ENCODE data around the gene CLDN22. TPM values are rescaled to one million over a fixed set of nuclear protein-coding genes. Genes with fewer than 3 reads are reported as not detected.

The CLDN22 gene
- total and polyA plus RNA-seq, 10 of the 15 experiments (the other 5 are each of a cell fraction or from before 2014, with no cell fraction given): not detected

DNA sequence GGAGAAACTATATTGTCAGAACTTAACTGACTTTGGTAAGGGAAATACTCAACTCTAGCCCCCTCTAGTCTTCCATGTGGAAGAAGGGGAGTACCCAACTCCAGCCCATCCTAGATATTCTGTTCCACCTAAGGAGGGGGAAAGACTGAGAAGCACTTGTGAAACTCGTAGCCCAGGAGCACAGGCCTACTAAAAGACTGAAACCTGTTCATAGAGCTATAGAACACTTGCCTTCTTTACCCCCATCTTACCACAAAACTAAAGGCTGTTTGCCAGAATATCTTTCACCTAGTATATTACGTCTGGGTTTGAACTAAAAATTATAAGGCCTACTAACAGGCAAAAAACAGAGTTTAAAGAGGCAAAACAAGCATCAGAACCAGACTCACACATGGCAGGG lies 15.5 kb downstream of the CLDN22 start:
- Histone ChIP-seq H3K9me3 (replicated peaks; ENCODE audit: control insufficient read depth, insufficient read depth, low read length) (no peaks in the 10 kb centered on the region), H3K27ac (ENCODE audit: control insufficient read depth, insufficient read depth) (no peak overlapping the region), H3K4me1 (ENCODE audit: control insufficient read depth, insufficient read depth, low read length) (no peaks in the 10 kb centered on the region), H3K27me3 (replicated peaks in 1 of 2; ENCODE audit: control insufficient read depth in 2 of 2, insufficient read depth in 2 of 2, low read length in 1 of 2) (no peaks in the 10 kb centered on the region), H2AFZ (ENCODE audit: control insufficient read depth, low read depth, low read length) (no peak overlapping the region), H4K20me1 (ENCODE audit: control insufficient read depth, insufficient read depth) (no peaks in the 10 kb centered on the region), H3K79me2 (ENCODE audit: control insufficient read depth, insufficient read depth, low read length) (no peaks in the 10 kb centered on the region), H3K4me2 (ENCODE audit: control insufficient read depth, insufficient read depth) (no peak overlapping the region), H3K4me3 (no peak overlapping the region), H3K9ac (ENCODE audit: control insufficient read depth, insufficient read depth, low read length) (no peak overlapping the region), H3K36me3 (ENCODE audit: control insufficient read depth in 2 of 2, insufficient read depth in 2 of 2, low read length in 1 of 2) (no peaks in the 10 kb centered on the region)
- CTCF ChIA-PET: interaction anchor here (2.1 kb wide), 1 partner anchor 43 kb away, joined by 6 read pairs; no protein-coding TSS in a partner anchor
- intact Hi-C loops (cut with micrococcal nuclease; ENCODE audit: unreplicated experiment) (no loop called here), in situ Hi-C loops (cut with MboI) (no loop called here)
- FAIRE-seq: no peak
- POLR2A ChIA-PET: no interaction called here
- WGBS (ENCODE audit: insufficient coverage, insufficient replicate concordance, low lambda C conversion rate, missing lambda C conversion rate): 3% methylated on average over 2 of the region's 2 CpGs
- no peak for DNase-seq (ENCODE audit: low read depth, low spot score)
- TF ChIP-seq RBBP5 (conservative IDR thresholded peaks at IDR 0.05) (no peak), TCF7 (IDR thresholded peaks at IDR 0.05; ENCODE audit: borderline replicate concordance) (no peak), MEF2B (IDR thresholded peaks at IDR 0.05; ENCODE audit: partially characterized antibody, poor library complexity, severe bottlenecking) (no peak), CHD1 (IDR thresholded peaks at IDR 0.05; ENCODE audit: low read depth, low read length) (no peak)
- TF ChIP-seq, protein P1, sequence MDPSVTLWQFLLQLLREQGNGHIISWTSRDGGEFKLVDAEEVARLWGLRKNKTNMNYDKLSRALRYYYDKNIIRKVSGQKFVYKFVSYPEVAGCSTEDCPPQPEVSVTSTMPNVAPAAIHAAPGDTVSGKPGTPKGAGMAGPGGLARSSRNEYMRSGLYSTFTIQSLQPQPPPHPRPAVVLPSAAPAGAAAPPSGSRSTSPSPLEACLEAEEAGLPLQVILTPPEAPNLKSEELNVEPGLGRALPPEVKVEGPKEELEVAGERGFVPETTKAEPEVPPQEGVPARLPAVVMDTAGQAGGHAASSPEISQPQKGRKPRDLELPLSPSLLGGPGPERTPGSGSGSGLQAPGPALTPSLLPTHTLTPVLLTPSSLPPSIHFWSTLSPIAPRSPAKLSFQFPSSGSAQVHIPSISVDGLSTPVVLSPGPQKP (IDR thresholded peaks at IDR 0.05; ENCODE audit: low read depth, low read length): no peak
- ATAC-seq: no peak
- RAD21 ChIA-PET (ENCODE audit: unreplicated experiment): no interaction called here
- SMC1A ChIA-PET (ENCODE audit: uncharacterized antibody, unreplicated experiment): no interaction called here
- no TSS peak for BruUV-seq (replicated peaks)

DNA sequence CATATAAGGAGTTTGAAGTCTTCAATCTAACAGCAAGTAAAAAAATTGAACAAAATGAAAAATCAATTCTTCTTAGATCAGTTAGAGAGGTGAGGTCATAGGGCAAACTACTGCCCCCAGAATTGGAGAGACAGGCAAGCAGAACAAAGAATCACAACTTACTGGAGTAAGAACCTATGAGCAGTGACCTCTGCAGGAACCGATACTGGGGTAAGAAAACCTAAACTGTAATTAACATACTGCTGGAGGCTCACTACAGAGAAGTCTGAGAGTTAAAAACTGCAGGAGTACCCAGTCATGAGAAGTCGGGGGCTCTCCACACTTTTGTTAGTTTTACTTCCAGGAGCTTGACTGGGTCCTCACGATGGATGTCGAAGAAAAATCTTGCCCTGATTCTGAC lies 16.0 kb downstream of the CLDN22 start:
- TF ChIP-seq CEBPB (IDR thresholded peaks at IDR 0.05; ENCODE audit: borderline replicate concordance in 1 of 2, low read depth in 2 of 2, low read length in 2 of 2) (no peak), NBN (IDR thresholded peaks at IDR 0.05) (no peak), CBX3 (IDR thresholded peaks at IDR 0.05; ENCODE audit: borderline replicate concordance, low read depth) (no peak)
- H3K9ac ChIP-seq (ENCODE audit: control insufficient read depth, insufficient read depth, low read length): no peak overlapping the region
- H4K20me1 ChIP-seq (ENCODE audit: control insufficient read depth, insufficient read depth): no peaks in the 10 kb centered on the region
- ATAC-seq (peak; percentile 65), DNase-seq (ENCODE audit: low read depth, low spot score) (no peak), FAIRE-seq (no peak)
- H3K36me3 ChIP-seq (ENCODE audit: control insufficient read depth in 2 of 2, insufficient read depth in 2 of 2, low read length in 1 of 2): no peaks in the 10 kb centered on the region
- no peaks in the 10 kb centered on the region for H3K27me3 ChIP-seq (replicated peaks in 1 of 2; ENCODE audit: control insufficient read depth in 2 of 2, insufficient read depth in 2 of 2, low read length in 1 of 2)
- no peak overlapping the region for H3K27ac ChIP-seq (ENCODE audit: control insufficient read depth, insufficient read depth)
- no peaks in the 10 kb centered on the region for H3K9me3 ChIP-seq (replicated peaks; ENCODE audit: control insufficient read depth, insufficient read depth, low read length)
- no peak overlapping the region for H3K4me3 ChIP-seq
- CTCF ChIA-PET: interaction anchor here (0.7 to 2.1 kb wide), 2 partner anchors 42 to 497 kb away, joined by 3 to 6 read pairs; no protein-coding TSS in a partner anchor
- WGBS (ENCODE audit: insufficient coverage, insufficient replicate concordance, low lambda C conversion rate, missing lambda C conversion rate): 37% methylated on average over 4 of the region's 4 CpGs
- in situ Hi-C loops (cut with MboI) (no loop called here), intact Hi-C loops (cut with micrococcal nuclease; ENCODE audit: unreplicated experiment) (no loop called here)
- no TSS peak for BruUV-seq (replicated peaks)
- RAD21 ChIA-PET (ENCODE audit: unreplicated experiment): no interaction called here
- no peaks in the 10 kb centered on the region for H3K4me1 ChIP-seq (ENCODE audit: control insufficient read depth, insufficient read depth, low read length)
- POLR2A ChIA-PET: no interaction called here
- SMC1A ChIA-PET (ENCODE audit: uncharacterized antibody, unreplicated experiment): no interaction called here
- H3K79me2 ChIP-seq (ENCODE audit: control insufficient read depth, insufficient read depth, low read length): no peaks in the 10 kb centered on the region
- no peak overlapping the region for H2AFZ ChIP-seq (ENCODE audit: control insufficient read depth, low read depth, low read length)
- H3K4me2 ChIP-seq (ENCODE audit: control insufficient read depth, insufficient read depth): no peak overlapping the region

Data from GM12878 (cell line).